Measurements from ENCODE around the gene FAM184A.

DNA sequence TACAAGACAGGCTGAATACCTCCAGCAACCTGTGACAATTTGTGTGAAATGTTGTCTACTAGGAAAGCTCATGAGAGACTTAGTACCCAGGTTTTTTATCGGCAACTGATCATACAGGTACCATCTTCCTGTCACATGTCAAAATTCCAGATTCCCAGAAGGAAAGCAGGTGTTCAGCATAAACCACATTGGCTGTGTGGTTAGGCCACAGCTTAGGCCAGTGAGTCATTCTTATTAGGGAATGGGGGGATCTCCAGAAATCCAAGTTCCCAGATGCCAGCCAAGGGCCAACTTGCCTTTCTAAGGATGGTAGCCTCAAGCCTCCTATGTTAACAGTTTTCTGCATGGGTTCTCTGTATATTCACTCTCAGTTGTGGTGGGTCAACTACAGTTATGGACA, 65.9 kb downstream of the FAM184A start:
- TF ChIP-seq, protein P1, sequence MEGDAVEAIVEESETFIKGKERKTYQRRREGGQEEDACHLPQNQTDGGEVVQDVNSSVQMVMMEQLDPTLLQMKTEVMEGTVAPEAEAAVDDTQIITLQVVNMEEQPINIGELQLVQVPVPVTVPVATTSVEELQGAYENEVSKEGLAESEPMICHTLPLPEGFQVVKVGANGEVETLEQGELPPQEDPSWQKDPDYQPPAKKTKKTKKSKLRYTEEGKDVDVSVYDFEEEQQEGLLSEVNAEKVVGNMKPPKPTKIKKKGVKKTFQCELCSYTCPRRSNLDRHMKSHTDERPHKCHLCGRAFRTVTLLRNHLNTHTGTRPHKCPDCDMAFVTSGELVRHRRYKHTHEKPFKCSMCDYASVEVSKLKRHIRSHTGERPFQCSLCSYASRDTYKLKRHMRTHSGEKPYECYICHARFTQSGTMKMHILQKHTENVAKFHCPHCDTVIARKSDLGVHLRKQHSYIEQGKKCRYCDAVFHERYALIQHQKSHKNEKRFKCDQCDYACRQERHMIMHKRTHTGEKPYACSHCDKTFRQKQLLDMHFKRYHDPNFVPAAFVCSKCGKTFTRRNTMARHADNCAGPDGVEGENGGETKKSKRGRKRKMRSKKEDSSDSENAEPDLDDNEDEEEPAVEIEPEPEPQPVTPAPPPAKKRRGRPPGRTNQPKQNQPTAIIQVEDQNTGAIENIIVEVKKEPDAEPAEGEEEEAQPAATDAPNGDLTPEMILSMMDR (IDR thresholded peaks at IDR 0.05), result no peak
- TF ChIP-seq POLR2A (IDR thresholded peaks at IDR 0.05), result no peak
